Inferior parietal cortex (tissue), 1 donor: ENCODE data around the gene SCAF1.
A peak's percentile ranks its signal among the peaks of the same experiment; 100 is the strongest.

Experiments
- DNase-seq: peaks from one replicate; pipeline ENCODE4 v3.0.0-alpha.2; 2016; ENCODE audit errors: extremely low spot score

SCAF1 gene

DNA sequence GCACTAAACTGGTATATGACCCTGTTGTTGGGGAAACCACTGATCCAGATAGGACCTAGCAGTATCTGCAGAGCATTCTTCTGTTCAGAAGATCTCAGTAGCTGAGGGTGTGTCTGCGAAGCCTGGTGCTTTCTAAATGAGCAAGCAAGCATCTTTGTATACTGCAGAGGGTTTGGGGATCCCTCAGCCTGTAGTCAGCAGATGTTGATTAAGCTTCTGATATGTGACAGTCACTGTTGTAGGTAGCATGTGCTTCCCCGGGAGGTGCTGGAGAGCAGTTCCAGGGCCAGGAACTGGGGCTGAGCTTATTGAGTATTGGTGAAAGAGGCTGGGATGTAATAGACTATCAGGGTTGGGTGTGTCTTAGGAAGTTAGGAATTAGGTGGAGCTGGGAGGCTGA is 1.5 kb downstream of the SCAF1 start:
- no peak for DNase-seq

DNA sequence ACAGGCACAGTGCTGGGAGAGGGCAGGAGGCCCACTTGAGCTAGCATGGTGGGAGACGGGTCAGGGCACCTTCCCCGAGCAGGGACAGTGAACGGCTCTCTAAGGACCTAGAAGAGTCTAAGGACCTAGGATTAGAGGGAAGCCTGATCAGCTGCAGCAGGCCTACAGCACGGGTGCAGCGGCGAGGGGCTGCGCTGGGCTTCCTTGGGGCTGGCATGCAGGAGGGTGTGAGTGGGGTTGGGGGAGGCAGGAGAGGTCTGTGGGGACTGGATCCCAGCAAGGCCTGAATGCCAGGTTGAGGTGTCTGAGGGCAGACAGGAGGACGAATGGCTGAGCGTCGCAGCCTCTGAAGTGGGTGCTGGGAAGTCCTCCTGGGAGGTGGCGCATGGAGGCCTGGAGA is 3.6 kb downstream of the SCAF1 start:
- DNase-seq: no peak

DNA sequence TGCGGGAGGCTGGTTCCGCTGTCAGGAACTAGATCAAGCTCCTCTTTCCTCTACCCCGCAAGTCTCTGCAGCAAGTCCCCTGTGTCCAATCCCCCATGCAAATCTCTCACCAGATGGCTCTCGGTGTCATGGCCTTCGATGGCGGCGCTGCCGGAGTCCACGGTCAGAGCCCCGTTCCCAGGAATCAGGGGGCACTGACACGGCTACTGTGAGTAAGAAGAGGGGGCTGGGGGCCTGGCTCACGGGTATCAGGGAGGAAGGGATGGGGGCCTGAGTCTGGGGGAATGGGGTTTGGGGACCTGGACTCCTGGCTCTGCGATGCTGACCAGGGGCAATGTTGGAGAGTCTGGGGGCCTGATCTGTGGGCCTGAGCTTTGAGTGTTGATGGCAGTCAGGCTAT is 4.0 kb downstream of the SCAF1 start:
- DNase-seq: no peak

DNA sequence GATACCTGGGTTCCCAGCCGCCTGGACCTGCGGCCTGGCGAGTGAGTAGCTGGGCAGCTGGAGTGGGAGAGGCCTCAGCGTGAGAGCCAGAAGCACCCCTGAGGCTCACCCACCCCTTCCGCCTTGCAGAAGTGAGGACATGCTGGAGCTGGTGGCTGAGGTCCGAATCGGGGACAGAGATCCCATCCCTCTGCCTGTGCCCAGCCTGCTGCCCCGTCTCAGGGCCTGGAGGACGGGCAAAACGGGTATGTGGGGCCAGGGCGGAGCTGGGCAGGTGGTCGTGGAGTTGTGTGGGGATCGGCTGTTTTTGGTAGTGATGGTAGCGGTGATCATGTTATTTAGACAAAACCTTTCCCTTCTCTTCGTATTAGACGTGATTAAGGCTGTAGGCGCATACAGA is 4.6 kb downstream of the SCAF1 start:
- DNase-seq: no peak

DNA sequence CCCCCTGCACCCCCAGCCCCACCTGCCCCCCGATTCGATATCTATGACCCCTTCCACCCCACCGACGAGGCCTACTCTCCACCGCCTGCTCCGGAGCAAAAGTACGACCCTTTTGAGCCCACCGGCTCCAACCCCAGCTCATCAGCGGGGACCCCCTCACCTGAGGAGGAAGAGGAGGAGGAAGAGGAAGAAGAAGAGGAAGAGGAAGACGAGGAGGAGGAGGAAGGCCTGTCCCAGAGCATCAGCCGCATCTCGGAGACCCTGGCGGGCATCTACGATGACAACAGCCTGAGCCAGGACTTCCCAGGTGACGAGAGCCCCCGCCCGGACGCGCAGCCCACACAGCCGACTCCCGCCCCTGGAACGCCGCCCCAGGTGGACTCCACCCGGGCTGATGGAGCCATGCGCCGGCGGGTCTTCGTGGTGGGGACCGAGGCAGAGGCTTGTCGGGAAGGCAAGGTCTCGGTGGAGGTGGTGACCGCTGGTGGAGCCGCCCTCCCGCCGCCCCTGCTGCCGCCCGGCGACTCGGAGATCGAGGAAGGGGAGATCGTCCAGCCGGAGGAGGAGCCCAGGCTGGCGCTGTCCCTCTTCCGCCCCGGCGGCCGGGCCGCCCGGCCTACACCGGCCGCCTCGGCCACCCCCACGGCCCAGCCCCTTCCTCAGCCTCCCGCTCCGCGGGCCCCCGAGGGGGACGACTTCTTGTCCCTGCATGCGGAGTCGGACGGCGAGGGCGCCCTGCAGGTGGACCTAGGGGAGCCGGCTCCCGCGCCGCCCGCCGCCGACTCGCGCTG is 9.2 kb downstream of the SCAF1 start:
- no peak for DNase-seq

DNA sequence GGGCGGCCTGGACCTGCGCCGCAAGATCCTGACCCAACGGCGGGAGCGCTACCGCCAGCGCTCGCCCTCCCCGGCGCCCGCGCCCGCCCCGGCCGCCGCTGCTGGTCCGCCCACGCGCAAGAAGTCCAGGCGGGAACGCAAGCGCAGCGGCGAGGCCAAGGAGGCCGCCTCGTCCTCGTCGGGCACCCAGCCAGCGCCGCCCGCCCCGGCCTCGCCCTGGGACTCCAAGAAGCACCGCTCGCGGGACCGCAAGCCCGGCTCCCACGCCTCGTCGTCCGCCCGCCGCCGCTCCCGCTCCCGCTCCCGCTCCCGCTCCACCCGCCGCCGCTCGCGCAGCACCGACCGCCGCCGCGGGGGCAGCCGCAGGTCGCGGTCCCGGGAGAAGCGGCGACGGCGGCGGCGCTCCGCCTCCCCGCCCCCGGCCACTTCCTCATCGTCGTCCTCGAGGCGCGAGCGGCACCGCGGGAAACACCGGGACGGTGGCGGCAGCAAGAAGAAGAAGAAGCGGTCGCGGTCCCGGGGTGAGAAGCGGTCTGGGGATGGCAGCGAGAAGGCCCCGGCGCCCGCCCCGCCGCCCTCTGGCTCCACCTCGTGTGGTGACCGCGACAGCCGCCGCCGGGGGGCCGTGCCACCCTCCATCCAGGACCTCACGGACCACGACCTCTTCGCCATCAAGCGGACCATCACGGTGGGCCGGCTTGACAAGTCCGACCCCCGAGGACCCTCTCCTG is 10.0 kb downstream of the SCAF1 start:
- DNase-seq: no peak

DNA sequence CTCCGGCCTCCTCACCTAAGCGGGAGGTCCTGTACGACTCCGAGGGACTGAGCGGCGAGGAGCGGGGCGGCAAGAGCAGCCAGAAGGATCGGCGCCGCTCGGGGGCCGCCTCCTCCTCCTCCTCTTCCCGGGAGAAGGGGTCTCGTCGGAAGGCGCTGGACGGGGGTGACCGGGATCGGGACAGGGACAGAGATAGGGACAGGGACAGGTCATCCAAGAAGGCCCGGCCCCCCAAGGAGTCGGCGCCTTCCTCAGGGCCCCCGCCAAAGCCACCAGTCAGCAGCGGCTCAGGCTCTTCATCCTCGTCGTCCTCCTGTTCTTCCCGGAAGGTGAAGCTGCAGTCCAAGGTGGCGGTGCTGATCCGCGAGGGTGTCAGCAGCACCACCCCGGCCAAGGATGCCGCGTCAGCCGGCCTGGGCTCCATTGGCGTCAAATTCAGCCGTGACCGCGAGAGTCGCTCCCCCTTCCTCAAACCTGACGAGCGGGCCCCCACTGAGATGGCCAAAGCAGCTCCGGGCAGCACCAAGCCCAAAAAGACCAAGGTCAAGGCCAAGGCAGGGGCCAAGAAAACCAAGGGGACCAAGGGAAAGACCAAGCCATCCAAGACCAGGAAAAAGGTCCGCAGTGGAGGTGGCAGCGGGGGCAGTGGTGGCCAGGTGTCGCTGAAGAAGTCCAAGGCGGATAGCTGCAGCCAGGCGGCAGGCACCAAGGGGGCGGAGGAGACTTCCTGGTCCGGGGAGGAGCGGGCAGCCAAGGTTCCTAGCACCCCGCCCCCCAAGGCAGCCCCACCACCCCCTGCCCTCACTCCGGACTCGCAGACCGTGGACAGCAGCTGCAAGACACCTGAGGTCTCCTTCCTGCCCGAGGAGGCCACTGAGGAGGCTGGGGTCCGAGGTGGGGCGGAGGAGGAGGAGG is 10.8 kb downstream of the SCAF1 start:
- no peak for DNase-seq

DNA sequence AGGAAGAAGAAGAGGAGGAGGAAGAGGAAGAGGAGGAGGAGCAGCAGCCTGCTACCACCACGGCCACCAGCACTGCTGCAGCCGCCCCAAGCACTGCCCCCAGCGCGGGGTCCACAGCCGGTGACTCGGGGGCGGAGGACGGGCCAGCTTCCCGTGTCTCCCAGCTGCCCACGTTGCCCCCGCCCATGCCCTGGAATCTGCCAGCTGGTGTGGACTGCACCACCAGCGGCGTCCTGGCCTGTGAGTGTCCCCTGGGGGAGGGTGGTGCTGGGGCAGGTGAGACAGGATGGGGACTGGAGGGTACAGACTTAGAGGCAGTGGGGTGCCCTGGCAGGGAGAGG is 11.4 kb downstream of the SCAF1 start:
- DNase-seq: no peak

DNA sequence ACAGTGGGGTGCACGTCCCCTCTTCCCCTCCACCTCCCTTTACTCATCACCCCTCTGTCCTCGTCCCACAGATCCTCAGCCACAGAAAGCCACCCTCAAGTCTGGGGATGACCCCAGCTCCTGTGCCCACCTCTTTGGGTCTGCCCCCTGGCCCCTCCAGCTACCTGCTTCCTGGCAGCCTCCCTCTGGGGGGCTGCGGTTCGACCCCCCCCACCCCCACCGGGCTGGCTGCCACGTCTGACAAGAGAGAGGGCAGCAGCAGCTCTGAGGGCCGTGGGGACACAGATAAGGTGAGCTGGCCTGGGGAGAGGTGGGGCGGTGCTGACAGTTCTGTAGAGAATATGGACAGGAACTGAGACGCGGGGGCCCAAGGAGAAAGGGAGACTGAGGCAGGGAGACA is 12.6 kb downstream of the SCAF1 start:
- DNase-seq: no peak

DNA sequence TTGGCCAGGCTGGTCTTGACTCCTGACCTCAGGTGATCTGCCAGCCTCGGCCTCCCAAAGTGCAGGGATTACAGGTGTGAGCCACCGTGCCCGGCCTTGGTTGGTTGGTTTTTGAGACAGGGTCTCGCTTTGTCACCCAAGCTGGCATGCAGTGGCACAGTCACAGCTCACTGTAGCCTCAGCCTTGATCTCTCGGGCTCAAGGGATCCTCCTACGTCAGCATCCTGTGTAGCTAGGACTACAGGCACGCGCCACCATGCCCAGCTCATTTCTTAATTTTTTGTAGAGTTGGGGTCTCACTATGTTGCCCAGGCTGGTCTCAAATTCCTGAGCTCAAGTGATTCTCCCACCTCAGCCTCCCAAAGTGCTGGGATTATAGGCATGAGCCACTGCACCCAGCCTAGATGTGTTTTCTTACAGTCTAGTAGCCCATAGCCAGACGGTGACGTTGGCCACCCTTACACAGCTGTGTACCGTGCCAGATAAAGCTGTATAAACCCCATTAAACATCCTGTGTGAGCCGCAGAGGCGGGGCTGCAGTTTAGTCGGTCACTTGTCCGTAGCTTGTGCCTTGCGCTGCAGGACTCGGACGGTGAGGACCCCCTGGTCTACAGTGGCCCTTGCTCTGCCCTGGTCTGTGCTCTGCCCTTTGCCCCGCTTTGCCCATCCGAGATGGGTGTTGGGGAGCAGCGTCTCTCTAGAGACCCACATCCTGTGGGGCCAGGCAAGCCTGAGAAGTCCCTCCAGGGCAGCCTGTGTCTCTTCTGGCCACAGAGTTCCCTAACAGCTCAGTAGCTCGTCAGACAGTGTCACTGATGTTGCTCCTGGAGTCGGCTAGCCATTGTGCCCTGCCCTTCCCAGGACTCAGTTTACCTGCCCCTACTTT is 13.8 kb downstream of the SCAF1 start:
- DNase-seq: no peak

DNA sequence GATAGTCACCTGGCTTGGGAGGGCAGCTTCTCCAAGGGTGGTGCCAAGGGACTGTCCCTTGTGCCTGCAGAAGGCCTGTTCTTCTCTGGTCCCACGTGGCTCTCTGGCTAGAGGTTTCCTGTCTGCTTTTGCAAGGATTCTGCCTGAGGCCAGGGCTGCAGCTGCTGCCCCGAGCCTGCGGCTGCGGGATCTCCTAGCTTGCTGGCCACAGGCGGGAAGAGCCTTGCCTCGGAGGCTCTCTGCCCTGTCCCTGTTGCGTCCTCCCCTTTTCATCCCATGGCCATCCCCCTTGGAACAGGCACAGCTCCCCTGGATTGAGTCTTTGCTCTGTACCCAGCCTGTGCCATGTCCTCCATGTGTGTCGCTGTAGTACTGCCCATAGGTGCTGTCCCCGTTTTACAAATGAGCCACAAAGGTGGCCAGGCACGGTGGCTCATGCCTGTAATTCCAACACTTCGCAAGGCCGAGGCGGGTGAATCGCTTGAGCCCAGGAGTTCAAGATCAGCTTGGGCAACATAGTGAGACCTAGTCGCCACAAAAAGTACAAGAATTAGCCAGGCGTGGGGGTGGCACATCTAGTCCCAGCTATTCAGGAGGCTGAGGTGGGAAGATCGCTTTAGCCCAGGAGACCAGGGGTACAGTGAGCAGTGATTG is 14.6 kb downstream of the SCAF1 start:
- DNase-seq: no peak

DNA sequence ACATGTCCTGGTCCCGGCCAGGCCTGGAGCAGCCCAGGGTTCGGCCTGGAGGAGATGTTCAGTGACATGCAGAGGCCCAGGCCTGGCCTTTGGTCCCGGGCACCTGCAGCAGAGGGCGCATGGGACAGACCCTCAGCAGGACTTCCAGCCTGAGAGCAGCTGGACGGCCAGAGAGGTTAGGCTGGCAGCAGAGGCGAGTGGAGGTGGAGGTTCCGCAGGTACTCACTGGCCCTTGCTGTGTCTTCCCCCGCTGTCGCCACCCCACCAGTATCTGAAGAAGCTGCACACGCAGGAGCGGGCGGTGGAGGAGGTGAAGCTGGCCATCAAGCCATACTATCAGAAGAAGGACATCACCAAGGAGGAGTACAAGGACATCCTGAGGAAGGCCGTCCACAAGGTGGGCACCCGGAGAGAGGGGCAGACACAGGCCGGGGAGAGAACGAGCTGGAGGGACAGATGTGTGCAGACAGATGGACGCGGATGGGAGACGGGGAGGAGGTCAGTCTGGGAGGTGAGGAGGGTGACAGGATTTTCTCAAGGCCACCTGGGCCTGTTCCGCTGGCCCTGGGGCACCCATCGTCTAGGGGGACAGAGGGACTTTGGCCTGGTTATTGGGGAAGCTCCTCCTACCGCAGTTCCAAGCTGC is 15.6 kb downstream of the SCAF1 start:
- DNase-seq: no peak

DNA sequence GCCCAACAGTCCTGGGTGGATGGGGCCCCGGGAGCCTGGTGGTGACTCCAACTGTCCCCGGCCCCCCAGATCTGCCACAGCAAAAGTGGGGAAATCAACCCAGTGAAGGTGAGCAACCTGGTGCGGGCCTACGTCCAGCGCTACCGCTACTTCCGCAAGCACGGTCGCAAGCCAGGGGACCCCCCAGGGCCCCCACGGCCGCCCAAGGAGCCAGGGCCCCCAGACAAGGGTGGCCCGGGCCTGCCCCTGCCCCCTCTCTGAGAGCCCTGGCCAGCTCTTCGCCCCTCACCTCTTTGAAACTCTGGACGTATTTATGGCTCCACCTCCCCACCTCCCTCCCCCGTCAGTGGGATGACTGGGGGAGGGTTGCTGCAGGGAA is 16.1 kb downstream of the SCAF1 start:
- DNase-seq: no peak

DNA sequence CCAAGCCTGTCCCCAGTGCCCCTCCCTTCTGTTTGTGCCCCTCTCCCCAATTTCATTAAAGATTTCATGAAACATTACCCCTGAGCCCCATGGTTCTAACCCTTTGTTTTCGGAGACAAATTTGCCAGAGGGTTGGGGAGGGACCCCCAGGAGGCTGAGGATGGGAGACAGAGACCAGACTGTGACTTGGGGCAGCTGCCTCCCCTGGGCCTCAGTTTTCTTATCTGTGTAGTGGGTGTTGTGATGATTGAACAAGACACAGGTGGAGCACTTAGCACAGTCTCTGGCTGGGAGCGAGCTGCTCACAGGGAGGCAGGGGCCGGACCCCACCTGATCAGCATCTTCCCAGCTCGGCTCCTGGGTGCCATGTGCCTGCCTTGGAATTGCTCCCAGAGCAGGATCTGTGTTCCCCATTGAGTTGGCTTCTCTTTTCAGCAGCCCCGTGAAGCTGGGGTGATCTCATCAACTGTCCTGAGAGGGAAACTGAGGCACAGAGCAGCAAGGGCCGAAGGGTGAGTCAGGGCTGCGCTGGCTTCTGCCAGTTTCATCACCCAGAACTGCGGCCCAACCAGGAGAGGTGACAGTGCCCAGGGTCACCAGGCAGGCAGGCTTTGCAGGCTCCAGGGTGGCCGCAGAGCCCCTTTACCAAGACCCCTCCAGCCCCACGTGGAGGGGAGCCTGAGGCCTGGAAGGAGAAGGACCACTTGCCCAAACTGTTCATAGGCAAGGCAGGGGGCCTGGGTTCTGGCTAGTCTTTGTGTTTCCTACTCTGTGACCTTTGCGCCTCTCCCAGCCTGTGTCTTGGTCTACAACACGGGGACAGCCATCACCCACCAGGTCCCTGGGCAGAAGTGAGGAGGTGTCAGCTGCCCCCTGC is 16.8 kb downstream of the SCAF1 start:
- DNase-seq: no peak

DNA sequence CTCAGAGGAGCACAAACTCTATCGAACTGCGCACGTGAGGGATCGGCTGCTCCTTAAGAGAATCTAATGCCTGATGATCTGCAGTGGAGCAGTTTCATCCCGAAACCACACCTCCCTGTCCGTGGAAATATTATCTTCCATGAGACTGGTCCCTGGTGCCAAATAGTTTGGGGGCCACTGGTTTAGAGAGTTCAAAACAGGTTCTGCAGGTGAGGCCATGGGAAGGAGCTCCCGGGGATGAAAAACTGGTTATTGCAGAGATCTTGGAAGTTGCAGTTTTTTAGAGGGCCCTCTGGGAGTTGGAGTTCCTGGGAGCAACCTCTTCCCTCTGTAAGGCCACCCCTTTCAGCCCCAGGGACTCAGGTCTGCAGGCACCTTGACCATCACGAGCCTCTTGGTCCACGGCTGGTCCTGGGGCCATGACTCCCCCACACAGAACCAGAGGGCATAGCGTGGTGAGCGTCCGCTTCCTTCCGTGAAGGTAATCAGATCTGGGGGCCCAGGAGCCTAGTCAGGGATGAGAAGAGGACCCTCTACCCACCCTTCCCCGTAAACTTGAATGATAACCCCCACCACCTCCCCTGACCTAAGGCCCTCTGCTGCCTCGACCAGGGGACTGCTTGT is 18.4 kb downstream of the SCAF1 start:
- no peak for DNase-seq

DNA sequence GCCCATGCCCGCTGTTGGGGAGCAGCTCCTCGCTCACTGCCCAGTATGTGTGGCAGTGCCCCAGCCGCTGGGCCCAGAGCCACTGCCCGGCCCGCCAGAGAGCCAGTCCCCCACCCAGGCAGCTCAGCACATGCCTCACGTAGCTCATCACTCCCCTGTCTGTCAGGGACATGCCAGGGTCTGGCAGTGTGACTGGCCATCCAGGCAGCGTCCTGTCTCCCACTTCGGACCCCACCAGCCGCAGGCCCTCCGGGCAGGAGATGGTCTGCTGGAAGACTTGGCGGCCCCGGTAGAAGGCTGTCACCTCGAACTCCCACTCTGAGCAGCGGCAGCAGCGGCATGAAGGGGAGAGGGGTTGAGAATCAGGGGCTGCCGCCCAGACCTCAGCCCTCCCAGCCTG is 20.0 kb downstream of the SCAF1 start:
- no peak for DNase-seq

DNA sequence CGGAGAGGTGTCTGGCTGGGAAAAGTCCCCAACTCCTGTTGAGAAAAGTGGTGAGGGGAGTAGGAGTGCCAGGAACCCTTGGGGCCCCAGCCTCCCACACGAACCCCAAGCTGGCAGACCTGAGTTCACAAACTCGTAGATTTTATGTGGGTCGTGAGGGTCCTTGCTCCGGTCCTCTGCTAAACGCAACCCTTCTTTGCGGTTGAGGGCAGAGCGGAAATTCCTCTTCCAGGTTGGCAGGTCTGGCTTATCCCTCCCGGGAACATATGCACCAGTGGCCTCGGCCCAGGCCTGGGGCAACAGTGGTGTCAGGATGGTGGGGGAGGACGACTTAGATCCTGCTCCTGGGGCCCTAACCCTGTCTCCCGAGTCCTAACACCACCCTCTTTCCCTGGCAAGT is 21.2 kb downstream of the SCAF1 start:
- DNase-seq: no peak

DNA sequence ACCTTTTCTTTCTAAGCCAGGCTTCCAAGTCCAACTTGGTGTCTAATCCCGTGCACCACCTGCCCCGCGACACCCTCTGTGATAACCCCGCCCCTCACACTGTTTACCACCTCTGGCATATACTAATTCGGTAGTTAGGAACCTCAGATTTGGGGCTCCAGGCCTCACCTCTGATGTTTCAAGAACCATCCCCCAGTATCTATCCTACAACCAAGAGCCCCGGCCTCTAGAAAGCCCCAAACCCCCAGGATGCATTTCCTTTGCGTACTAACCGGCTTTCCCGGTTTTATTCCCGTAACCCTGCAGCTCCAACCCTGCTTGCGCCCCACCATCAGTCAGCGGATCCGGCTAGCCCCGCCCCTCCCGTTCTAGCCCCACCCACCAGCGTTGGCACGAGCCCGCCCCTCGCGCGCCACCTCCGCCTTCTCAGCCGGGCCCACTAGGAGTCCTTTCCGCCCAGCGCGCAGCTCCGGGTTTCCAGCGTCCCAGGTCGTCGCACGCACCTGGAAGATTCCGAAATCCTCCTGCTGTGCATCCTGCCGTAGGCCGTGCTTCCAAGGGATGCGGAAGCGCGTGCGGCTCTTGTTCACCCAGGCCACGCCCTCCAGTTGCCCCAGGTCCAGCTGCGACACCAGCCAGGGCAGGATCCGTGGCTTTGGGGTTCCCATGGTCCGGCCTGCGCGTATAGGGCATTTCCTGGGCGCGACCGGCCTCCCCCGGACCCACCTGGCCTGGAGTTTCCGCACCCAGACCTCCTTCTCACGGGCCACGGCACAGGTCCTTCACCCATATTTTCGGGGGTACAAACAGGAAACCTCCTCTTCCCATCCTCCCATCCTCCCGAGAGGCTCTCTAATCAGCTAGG is 22.4 kb downstream of the SCAF1 start:
- peak; percentile 75 for DNase-seq
